HepG2 (cell line): ENCODE results near the gene LZTR1. TPM values are rescaled to one million over a fixed set of nuclear protein-coding genes. Genes with fewer than 3 reads are reported as not detected.
"Not testable (repeated sequence)": the region's sequence is repeated elsewhere in the genome, so short reads cannot be mapped to it uniquely, and the experiment has no call there.

Experiments used
- ATAC-seq: fragments of 200-7000 bp; cut with Tn5 transposase; 3 replicates; pipeline ENCODE4 v1.9.1; 2020; ENCODE audit warnings: mild to moderate bottlenecking, moderate library complexity
- BruUV-seq: library from RNA; stranded (reverse); fragments of 400-500 nt; replicated peaks from 2 replicates; lab custom pipeline; 2021; lab: Mats Ljungman, UMichigan
- CTCF ChIA-PET: fragments of 300-600 bp; formaldehyde crosslinking; extraction: SDS; loops from one replicate; lab custom pipeline; 2021; ENCODE audit warnings: low total read pairs, inconsistent platforms, low intra/inter-chr PET ratio; lab: Yijun Ruan, JAX
- POLR2A ChIA-PET: fragments of 350-600 bp; sonication (Branson Sonifier 250); formaldehyde crosslinking; loops from one replicate; lab custom pipeline; 2020; ENCODE audit warnings: antibody characterized with exemption, inconsistent platforms; lab: Yijun Ruan, JAX
- DNase-seq: peaks from one replicate; pipeline ENCODE4 v3.0.0-alpha.2; 2015; ENCODE audit warnings: low spot score
- FAIRE-seq: peaks from 3 replicates; lab custom pipeline; 2011; peaks lifted over from hg19 to GRCh38; lab: Jason Lieb, UNC
- H2AFZ ChIP-seq: one replicate; pipeline ENCODE4 v1.6.1; 2011; ENCODE audit warnings: low read length, inconsistent platforms
- H3K27ac ChIP-seq: fragments of 300-600 bp; 3 replicates; pipeline ENCODE4 v1.8.0; 2011; ENCODE audit warnings: mixed run types, mild to moderate bottlenecking, mixed read lengths, low read length, inconsistent platforms; ENCODE audit not compliant: insufficient read depth; ENCODE audit errors: extremely low read length
- H3K27me3 ChIP-seq, 2 experiments: fragments of 200-600 bp in 1 of 2; 2 replicates in 1 of 2; 3 replicates in 1 of 2; pipeline versions ENCODE4 v1.6.0 to v1.8.0; 2011; ENCODE audit warnings: low read length in 2 of 2, mild to moderate bottlenecking in 2 of 2, moderate library complexity in 2 of 2, inconsistent platforms in 1 of 2; ENCODE audit not compliant: insufficient read depth in 2 of 2, control insufficient read depth in 1 of 2
- H3K36me3 ChIP-seq, 2 experiments: fragments of 200-600 bp in 1 of 2; replicated peaks in 1 of 2; 2 replicates in 1 of 2; 3 replicates in 1 of 2; pipeline versions ENCODE4 v1.5.1 to v1.8.0; 2011; ENCODE audit warnings: low read length in 2 of 2, inconsistent platforms in 1 of 2; ENCODE audit not compliant: insufficient read depth in 2 of 2, control insufficient read depth in 1 of 2
- H3K4me1 ChIP-seq: 2 replicates; pipeline ENCODE4 v1.5.1; 2012; ENCODE audit warnings: low read length, inconsistent platforms; ENCODE audit not compliant: insufficient read depth
- H3K4me2 ChIP-seq: 2 replicates; pipeline ENCODE4 v1.6.0; 2011; ENCODE audit warnings: low read depth, low read length, inconsistent platforms
- H3K4me3 ChIP-seq, 3 experiments: fragments of 200-600 bp in 1 of 3; sonication (generic), shearing (Covaris generic) in 1 of 3; replicated peaks in 1 of 3; 2 replicates each; pipeline ENCODE4 v1.5.1; 2011 to 2016; ENCODE audit warnings: low read length in 3 of 3, inconsistent platforms in 2 of 3, low read depth in 2 of 3, mild to moderate bottlenecking in 2 of 3, control low read depth in 1 of 3, mixed read lengths in 1 of 3; ENCODE audit not compliant: insufficient read depth in 1 of 3
- H3K79me2 ChIP-seq: one replicate; pipeline ENCODE4 v1.6.1; 2011; ENCODE audit warnings: low read length, inconsistent platforms; ENCODE audit not compliant: insufficient read depth
- H3K9ac ChIP-seq: 2 replicates; pipeline ENCODE4 v1.6.0; 2011; ENCODE audit warnings: mild to moderate bottlenecking, low read depth, low read length, inconsistent platforms; ENCODE audit not compliant: insufficient read depth
- H3K9me3 ChIP-seq: 2 replicates; pipeline ENCODE4 v1.5.1; 2012; ENCODE audit warnings: mild to moderate bottlenecking, low read length
- H4K20me1 ChIP-seq: 2 replicates; pipeline ENCODE4 v1.6.0; 2011; ENCODE audit warnings: inconsistent platforms, mild to moderate bottlenecking, low read length, moderate library complexity; ENCODE audit not compliant: insufficient read depth
- HCFC1 ChIP-seq: fragments of 150-350 bp; IDR thresholded peaks from 2 replicates; pipeline ENCODE4 v1.6.1; 2014; ENCODE audit warnings: low read depth, low read length
- NR2F6 ChIP-seq, 2 experiments: IDR thresholded peaks; 2 replicates each; pipeline ENCODE4 v1.6.1; 2016; ENCODE audit warnings: antibody characterized with exemption in 1 of 2, mild to moderate bottlenecking in 1 of 2
- PHF20 ChIP-seq: sonication (generic); formaldehyde crosslinking; IDR thresholded peaks from 2 replicates; pipeline ENCODE4 v1.5.0; 2020; ENCODE audit warnings: mild to moderate bottlenecking, missing genetic modification reagents
- RBM22 ChIP-seq: fragments of 200-400 bp; formaldehyde crosslinking; optimal IDR thresholded peaks from 2 replicates; pipeline ENCODE3; 2017; ENCODE audit warnings: mild to moderate bottlenecking, low read length, moderate library complexity
- SP5 ChIP-seq: IDR thresholded peaks from 2 replicates; pipeline ENCODE4 v1.6.1; 2016; ENCODE audit warnings: low read depth, borderline replicate concordance
- ZNF550 ChIP-seq: sonication (generic); formaldehyde crosslinking; IDR thresholded peaks from 2 replicates; pipeline ENCODE4 v1.4.0; 2020; ENCODE audit warnings: mild to moderate bottlenecking, missing genetic modification reagents, borderline replicate concordance
- WGBS: methylation state at CpG from one replicate; pipeline ENCODE4 v1.1.6; 2017; ENCODE audit warnings: low lambda C conversion rate; 5-methylcytosine and 5-hydroxymethylcytosine counted together
- in situ Hi-C: cut with HindIII; loops from 2 replicates; pipeline ENCODE4 v1.10.0; 2017; ENCODE audit warnings: low pct_unique_long_range_greater_than_20kb; ENCODE audit not compliant: extremely low pct_ligation_motif_present
- intact Hi-C: fragments of 100-400 bp; cut with micrococcal nuclease; formaldehyde crosslinking; loops from one replicate; pipeline ENCODE4 v1.10.0; 2022; ENCODE audit not compliant: unreplicated experiment
- polyA plus RNA-seq, 8 experiments: library from polyadenylated mRNA; depleted of rRNA in 3 of 8; stranded (reverse) in 7 of 8; unstranded in 1 of 8; fragments of >200 nt; fragmentation: Illumina TruSeq in 4 of 8; extraction: Trizol in 4 of 8; gene quantifications; 2 replicates each; pipeline versions ENCODE4 v1.2.1 to v1.2.3, GENCODE V29; 2011 to 2016; ENCODE audit warnings: low read depth in 4 of 8, missing spikeins in 1 of 8, mixed read lengths in 1 of 8; ENCODE audit not compliant: insufficient read depth in 1 of 8
- total RNA-seq, 5 experiments: library from RNA; depleted of rRNA; stranded (reverse); fragments of >200 nt; fragmentation: Illumina TruSeq; extraction: Trizol; gene quantifications; 2 replicates each; pipeline ENCODE4 v1.2.3, GENCODE V29; 2016; ENCODE audit warnings: low read depth in 1 of 5
- TF ChIP-seq, protein P1 (sequence below): IDR thresholded peaks from 2 replicates; pipeline ENCODE4 v1.6.1; 2012; ENCODE audit warnings: low read length, improper control_type of control experiment

Gene LZTR1
- total and polyA plus RNA-seq, 2 of the 13 experiments (the other 11 are each of a cell fraction or from before 2014, with no cell fraction given): 21.8 to 22.4 TPM

DNA sequence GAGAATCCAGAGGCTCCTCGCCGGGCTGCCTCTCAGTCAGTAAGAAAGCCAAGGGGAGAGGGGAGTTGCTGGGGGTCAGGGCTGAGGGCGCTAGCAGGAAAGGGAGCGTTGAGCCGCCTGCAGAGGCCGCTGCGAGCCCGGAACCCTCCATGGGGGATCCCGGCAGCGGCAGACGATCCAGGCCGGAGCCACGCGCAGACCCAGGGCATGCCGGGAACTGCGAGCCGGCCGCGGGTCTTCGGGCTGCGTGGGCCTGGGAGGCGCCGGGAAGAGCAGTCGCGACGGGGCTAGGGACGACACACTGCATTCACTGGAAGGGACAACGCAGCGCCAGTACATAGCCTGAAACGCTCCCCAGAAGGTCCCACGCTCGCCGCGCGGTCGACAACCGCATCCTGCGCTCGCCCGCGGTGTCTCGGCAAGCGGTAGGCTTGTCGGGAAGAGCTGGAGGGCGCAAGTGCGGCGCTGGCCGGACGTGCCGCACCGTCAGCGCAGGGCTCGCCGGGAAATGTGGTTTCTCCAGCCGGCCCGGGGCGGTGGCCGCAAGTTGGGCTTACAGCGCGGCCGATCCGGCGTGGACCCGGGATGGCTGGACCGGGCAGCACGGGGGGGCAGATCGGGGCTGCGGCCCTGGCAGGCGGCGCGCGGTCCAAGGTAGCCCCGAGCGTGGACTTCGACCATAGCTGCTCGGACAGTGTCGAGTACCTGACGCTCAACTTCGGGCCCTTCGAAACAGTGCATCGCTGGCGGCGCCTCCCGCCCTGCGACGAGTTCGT is at the start of gene LZTR1 (continued):
- TF ChIP-seq, protein P1, sequence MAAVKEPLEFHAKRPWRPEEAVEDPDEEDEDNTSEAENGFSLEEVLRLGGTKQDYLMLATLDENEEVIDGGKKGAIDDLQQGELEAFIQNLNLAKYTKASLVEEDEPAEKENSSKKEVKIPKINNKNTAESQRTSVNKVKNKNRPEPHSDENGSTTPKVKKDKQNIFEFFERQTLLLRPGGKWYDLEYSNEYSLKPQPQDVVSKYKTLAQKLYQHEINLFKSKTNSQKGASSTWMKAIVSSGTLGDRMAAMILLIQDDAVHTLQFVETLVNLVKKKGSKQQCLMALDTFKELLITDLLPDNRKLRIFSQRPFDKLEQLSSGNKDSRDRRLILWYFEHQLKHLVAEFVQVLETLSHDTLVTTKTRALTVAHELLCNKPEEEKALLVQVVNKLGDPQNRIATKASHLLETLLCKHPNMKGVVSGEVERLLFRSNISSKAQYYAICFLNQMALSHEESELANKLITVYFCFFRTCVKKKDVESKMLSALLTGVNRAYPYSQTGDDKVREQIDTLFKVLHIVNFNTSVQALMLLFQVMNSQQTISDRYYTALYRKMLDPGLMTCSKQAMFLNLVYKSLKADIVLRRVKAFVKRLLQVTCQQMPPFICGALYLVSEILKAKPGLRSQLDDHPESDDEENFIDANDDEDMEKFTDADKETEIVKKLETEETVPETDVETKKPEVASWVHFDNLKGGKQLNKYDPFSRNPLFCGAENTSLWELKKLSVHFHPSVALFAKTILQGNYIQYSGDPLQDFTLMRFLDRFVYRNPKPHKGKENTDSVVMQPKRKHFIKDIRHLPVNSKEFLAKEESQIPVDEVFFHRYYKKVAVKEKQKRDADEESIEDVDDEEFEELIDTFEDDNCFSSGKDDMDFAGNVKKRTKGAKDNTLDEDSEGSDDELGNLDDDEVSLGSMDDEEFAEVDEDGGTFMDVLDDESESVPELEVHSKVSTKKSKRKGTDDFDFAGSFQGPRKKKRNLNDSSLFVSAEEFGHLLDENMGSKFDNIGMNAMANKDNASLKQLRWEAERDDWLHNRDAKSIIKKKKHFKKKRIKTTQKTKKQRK: no peak
- no peak for TF ChIP-seq ZNF550 (CRISPR knock-in tag)
- peak; percentile 47; the same call in 1 of the 2 replicates for TF ChIP-seq SP5
- no peak for TF ChIP-seq NR2F6 (IDR thresholded peaks at IDR 0.05)
- TF ChIP-seq NR2F6 (CRISPR knock-in tag; IDR thresholded peaks at IDR 0.05): peak; percentile 55; the same call in 1 of the 2 replicates
- TF ChIP-seq HCFC1: peak; percentile 80

DNA sequence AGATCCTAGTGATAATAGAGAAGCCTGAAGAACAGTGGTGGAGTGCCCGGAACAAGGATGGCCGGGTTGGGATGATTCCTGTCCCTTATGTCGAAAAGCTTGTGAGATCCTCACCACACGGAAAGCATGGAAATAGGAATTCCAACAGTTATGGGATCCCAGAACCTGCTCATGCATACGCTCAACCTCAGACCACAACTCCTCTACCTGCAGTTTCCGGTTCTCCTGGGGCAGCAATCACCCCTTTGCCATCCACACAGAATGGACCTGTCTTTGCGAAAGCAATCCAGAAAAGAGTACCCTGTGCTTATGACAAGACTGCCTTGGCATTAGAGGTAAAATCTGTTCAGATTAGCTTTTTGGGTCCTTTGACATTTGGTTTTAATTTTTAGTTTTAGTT is 48.2 kb upstream of the LZTR1 start:
- DNase-seq: no peak
- Histone ChIP-seq H3K4me2 (no peak overlapping the region), H3K36me3 (peaks cover 19 to 60% of the 10 kb centered on the region in 2 experiments), H3K9me3 (no peaks in the 10 kb centered on the region), H3K4me1 (peaks cover 79% of the 10 kb centered on the region), H2AFZ (no peak overlapping the region), H3K9ac (no peak overlapping the region)
- BruUV-seq: TSS peak; percentile 38
- intact Hi-C loops: no loop called here
- in situ Hi-C loops: no loop called here
- no peak for ATAC-seq
- no peak for FAIRE-seq
- CTCF ChIA-PET: no interaction called here
- TF ChIP-seq RBM22: peak; percentile 59
- TF ChIP-seq PHF20 (CRISPR knock-in tag): no peak
- TF ChIP-seq, all 625 proteins: peak for 1
- Histone ChIP-seq H3K79me2 (peaks cover 93% of the 10 kb centered on the region), H3K27me3 (no peaks in the 10 kb centered on the region), H3K4me3 (no peak overlapping the region), H4K20me1 (peaks cover 96% of the 10 kb centered on the region), H3K27ac (no peak overlapping the region)
- WGBS: 98% methylated on average over 5 of the region's 7 CpGs
- POLR2A ChIA-PET: no interaction called here

DNA sequence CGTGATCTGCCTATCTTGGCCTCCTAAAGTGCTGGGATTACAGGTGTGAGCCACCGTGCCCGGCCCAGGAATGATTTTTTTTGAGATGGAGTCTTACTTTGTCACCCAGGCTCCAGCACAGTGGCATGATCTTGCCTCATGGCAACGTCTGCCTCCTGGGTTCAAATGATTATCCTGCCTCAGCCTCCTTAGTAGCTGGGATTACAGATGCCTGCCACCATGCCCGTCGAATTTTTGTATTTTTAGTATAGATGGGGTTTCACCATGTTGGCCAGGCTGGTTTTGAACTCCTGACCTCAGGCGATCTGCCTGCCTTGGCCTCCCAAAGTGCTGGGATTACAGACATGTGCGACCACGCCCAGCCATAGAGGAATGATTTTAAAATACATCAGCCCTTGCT is 47.0 kb upstream of the LZTR1 start:
- POLR2A ChIA-PET, H3K9ac ChIP-seq, H2AFZ ChIP-seq, H3K27ac ChIP-seq, CTCF ChIA-PET, H3K4me2 ChIP-seq, DNase-seq, in situ Hi-C loops, intact Hi-C loops, ATAC-seq, H3K4me3 ChIP-seq, FAIRE-seq, H3K27me3 ChIP-seq, BruUV-seq, H3K9me3 ChIP-seq: not testable (repeated sequence)
- peaks cover 96% of the 10 kb centered on the region for H4K20me1 ChIP-seq
- H3K36me3 ChIP-seq: peaks cover 21 to 63% of the 10 kb centered on the region in 2 experiments
- H3K79me2 ChIP-seq: peaks cover 93% of the 10 kb centered on the region
- peaks cover 84% of the 10 kb centered on the region for H3K4me1 ChIP-seq
- 97% methylated on average over 9 of the region's 9 CpGs for WGBS
